NCI-H1092 (cell line): ENCODE measurements around the gene CAPN8.
A peak's percentile ranks its signal among the peaks of the same experiment; 100 is the strongest.

Experiments used
- DNase-seq: peaks from one replicate; lab custom pipeline; 2025; lab: John Stamatoyannopoulos, UW

CAPN8 gene

DNA sequence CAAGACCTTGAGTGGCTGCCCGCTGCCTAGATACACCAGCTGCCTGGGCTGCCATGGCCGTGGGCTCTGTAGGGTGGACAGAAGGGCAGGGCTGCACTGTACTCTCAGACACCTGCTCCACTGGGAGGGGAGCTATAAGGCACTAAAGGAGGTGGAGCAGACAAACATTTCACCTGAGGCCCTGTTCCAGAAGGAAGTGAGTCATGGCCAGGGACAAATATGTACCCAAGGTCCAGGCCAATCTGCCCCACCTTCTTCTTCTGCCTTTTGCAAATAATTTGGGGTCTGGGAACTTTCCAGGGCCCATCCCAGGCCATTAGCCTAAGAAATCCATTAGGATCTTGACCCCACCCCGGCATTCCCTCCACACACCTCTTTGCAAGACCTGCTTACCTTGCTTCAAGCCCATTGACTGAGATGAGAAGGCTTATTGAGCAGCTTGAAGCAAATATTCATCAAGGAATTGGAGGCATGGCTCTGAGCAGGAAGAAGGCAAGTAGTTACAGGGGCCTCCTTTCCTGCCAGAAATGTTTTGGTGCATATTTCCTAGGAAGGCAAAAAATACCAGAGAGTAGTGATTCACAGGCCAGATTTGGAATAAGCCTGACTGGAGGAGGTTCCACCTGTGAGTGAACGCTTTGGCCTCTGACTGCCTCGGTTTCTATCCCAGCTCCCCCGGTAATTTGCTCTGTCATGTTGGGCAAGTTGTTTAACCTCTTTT, at the start of gene CAPN8:
Gene CAPN8, minus strand, starts transcription at position 110 of the 721 bp plus-strand sequence. Its CDS starts 55 bp downstream, at position 55.
- DNase-seq: no peak

DNA sequence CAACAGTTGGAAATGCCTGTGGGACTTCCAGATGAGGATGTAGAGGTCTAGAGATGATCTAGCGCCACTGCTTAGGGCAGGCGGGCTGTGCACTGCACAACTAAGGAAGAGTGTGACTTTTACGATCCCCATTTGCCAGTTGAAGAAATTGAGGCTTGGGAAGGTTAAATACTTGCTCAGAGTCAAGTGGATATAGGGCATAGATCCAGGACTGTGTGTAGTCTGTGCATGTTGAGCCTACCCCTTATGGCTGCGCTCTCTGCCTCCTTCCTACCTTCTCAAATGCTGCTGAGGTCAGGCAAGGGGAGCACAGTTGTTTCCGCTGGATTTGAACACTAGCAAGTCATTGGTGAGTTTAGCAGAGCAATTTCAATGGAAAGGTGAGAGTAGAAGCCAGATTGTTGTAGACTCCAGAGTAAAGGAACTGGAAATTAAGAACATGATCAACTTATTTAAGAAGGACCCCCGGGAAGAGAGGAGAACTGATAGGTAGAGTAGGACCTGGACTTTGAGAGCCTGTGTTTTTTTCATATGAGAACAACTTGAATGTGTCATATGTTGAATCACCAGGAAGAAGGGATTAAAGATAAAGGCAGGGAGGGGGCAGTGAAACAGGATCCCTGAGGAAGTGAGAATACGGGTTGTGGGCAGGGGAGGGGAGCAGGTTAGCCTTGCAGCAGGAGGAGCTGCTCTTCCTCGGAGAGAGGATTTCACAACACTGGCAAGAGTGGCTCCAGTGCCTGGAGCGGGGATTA, 49.5 kb upstream of the CAPN8 start:
- DNase-seq: no peak

DNA sequence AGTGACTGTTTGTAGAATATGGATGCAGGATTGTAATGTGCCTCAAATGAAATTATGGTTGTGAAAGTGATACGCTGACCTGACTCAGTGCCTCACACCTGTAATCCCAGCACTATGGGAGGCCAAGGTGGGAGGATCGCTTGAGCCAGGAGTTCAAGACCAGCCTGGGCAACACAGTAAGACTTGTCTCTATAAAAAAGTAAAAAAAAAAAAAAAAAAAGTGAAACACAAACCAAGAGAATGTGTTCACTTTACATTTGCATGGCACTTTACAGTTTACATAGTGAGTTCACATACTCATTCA, 48.9 kb upstream of the CAPN8 start:
- DNase-seq: no peak

DNA sequence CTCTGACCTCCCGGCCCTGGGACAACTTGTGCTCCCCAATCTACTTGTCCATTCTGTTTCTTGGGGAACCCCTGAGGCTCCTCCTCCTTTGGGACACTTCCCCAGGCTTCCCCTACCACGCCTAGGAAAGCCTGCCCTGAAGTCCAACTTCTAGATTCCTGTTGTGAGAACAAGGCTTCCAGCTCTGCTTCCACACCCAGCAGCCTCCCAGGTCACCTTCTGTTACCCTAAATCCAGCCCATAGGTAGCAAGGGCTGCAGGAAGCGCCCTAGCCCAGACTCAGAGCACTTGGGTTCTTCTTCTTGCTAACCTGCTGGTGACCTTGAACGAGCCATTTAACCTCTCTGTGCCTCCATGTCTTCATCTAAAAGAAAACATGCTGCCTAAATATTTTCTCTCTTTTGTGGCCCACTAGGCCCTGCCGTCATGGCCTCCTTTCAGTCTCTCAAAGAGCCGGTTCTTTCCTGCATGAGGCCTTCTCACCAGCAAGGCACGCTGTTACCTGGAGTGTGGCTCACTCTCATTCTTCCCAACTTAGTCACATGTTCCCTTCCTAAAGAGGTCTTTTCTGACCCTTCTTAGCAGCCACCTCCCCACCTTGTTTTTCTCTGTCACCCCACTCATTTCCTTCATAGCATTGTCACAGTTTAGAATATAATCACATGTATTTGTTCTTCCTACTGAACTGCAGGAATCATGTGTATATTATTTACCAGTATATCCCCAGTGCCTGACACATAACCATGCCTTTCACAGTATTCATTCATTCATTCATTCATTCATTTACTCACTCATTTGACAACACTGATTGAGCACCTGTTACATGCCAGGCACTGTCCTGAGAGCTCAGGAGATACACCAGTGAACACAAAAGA, 48.3 kb upstream of the CAPN8 start:
- no peak for DNase-seq

DNA sequence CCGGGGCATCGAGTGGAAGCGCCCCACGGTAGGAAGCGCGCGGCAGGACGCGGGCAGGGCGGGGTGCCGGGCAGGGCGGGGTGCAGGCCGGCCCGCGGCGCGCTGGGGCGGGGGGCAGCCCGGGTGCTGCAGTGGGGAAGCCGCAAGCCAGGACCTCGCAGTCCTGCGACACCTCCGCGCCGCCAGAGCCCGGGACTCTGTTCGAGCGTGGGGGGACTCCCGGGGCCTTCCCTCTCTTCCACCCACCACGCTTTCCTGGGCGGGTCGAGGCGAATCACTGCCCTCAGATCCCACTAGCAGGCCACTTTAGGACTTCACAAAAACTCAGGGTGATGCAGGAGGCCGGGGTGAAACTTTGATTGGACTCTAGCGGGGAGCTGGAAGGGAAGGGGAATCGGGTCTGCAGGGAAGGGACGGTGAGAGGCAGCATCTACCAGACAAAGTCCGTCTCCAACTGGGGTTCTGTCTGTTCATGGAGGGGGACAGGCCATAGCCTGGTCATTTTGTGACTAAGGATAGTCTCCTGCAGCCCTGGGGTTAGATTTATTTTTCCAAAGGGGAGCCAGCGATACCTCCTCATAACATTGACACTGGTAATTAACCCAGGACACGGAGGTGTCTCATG, 47.5 kb upstream of the CAPN8 start:
- DNase-seq: no peak

DNA sequence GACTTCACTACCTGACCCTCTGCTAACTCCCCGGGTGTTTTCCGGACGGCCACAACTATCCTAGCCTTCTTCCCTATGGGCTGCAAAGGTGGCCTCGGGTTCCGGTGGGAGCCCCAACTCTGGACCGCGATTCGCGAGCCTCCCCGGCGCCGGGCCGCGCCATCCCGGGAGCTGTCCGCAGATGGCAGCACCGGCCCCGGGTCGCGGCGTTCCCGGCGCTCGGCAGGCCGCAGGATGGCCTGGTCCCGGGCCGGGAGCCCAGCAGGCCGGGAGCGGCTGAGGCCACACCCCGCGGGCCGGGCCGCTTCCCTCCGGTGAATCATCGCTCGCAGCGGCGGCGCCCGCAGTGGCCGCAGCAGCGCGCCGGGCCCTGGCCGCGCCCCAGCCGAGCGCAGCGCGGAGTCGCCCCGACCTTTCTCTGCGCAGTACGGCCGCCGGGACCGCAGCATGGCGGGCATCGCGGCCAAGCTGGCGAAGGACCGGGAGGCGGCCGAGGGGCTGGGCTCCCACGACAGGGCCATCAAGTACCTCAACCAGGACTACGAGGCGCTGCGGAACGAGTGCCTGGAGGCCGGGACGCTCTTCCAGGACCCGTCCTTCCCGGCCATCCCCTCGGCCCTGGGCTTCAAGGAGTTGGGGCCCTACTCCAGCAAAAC, 46.8 kb upstream of the CAPN8 start, which contains the start of gene CAPN2:
Gene CAPN2, plus strand, starts transcription at position 346 of the 656 bp plus-strand sequence. Its CDS starts 102 bp downstream, at position 448.
- DNase-seq: peak; percentile 50

DNA sequence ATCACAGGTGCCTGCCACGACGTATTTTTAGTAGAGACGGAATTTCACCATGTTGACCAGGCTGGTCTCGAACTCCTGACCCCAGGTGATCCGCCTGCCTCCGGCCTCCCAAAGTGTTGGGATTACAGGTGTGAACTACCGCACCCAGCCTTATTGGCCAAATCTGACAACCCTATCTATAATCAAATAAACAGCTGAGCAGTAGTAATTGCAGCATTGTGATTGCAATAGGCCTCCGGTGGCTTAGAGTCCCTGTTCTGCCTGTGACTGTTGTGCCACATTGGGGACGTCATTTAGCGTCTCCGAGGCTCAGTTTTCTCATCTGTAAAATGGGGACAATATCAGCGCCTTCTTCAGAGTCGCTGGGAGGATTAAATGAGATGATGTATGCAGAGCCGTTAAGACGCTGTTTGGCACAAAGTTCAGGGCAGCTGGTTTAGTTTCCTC, 46.3 kb upstream of the CAPN8 start:
- DNase-seq: no peak

DNA sequence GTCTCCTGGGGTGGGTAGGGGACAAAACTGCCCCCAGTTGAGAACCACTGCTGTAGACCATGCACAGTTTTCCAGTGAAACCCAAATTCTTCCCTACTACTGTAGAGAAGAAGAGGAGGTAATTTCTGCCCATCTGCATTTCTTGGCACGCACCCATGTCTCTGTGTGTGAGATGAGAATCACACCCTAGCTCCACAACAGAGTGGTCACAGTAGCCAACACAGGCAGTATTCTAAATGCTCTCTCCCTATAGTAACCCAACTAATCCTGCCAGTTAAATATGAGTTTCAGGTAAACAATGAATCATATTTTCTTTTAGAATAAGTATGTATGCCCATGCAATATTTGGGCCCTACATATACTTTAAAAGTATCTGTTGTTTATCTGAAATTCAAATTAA, 45.7 kb upstream of the CAPN8 start:
- no peak for DNase-seq

DNA sequence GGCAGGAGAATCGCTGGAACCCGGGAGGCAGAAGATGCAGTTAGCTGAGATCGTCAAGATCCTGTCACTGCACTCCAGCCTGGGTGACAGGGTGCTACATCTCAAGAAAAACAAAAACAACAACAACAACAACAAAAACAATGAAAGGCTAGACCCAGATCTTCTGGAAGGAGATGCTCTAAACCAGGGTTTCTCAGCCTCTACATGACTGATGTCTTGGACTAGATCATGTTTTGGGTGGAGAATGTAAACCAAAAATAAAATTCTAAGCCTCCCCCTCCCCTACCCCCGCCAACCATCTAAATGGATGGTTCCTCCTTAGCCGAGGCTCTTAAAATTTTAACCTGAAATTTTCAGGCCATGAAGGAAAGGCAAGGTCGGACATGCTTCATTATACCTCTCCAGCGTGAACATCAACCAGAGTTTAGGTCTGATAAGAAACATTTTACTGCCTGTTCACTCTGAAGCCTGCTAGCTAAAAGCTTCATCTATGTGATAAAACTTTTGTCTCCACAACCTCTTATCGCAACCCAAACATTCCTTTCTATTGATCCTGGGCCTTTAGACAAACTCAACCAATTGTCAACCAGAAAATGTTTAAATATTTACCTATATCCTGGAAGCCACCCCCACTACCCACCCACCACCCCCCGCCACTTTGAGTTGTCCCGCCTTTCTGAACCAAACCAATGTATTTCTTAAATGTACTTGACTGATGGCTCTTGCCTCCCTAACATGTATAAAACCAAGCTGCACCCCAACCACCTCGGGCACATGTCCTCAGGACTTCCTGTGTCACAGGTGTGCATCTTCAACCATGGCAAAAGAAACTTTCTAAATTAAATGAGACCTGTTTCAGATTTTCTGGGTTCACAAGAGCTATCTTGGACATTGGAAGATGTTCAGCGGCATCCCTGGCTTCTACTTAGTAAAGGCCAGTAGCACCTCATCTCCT, 45.0 kb upstream of the CAPN8 start:
- DNase-seq: no peak

DNA sequence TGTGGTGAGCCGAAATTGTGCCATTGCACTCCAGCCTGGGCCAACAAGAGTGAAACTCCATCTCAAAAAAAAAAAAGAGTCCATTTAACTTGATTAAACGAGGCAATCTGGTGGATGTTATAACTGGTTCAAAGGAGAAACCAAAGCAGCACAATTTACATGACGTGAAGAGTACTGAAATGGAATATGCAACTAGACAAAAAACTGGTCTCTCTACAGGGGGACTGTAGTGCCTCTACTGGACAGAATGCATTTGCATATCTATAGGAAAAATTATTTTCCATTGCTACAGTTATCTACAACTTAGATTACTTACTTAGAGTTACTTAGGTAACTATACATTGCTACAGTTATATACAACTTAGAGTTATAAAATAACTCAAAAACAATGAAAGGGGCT, 44.1 kb upstream of the CAPN8 start:
- no peak for DNase-seq

DNA sequence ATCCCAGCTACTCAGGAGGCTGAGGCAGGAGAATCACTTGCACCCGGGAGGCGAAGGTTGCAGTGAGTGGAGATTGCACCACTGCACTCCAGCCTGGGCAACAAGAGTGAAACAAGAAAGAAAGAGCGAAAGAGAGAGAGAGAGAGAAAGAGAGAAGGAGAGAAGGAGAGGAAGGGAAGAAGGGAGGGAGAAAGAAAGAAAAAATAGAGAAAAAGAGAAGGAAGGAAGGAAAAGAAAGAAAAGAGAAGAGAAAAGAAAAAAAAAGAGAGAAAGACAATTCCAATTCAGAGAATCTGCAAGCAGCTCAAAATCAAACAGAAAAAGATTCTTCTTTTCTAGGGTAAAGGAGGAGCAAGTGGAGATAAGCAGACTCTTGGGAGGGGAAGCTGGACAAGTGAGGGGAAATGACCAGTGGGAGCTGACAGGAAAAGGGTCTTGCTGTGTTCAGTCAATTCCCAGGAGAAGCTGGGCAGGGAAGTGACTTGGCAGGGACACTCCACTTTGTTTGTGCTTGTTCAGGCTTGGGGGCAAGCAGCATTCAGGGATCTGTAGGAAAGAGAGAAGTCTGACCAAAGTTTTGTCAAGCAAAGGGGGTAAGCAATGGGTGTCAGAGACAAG, 43.3 kb upstream of the CAPN8 start:
- DNase-seq: no peak

DNA sequence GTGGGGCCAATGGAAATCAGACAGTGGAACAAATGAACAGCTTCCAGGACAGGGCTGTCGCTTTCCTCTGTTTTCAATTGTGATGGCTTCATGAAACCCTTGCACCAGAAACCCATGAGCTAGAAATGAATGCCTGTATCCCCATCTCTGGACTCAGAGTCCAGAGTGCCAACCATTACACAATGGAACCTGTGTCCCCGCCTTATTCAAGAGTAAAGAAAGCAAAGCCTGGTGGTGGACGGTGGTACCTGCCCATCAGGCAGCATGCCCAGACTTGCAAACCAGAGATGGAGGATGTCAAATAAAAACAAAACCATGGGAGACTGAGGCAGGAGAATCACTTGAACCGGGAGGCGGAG, 42.5 kb upstream of the CAPN8 start:
- peak; percentile 31 for DNase-seq

DNA sequence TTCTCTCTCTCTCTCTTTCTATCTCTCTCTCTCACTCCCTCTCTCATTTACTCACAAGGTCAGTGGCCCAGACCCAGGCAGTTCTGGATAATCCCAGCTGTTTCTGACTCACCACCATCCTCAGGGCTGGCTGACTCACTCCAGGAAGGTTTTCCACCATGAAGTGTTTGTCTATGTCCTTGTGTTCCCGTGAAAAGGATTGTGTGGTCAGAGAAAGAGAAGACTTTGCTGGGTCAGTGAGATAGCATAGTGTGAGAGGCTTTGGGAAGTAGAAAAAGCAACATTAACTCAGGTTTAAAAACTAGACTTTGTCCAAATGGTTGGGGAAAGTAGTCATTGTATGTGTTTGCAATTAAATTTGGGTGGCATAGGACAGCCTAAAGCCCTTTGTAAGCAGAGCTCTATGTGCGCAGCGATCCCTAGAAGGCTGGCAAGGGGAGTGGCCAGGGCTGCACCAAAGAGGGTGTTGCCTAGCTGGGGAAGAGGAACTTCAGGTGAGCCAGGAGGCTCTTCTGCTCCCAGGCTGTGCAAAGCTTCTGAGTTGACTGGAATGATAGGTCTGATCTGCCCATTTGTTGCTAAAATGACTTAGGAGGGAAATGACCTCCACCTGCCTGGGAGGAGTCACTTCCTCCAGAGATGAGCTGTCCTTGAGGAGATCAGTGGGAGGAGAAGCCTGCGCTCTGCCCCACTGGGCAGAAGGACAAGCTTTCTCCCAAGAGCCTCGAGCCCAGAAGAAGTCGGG, 41.9 kb upstream of the CAPN8 start:
- peak; percentile 77 for DNase-seq

DNA sequence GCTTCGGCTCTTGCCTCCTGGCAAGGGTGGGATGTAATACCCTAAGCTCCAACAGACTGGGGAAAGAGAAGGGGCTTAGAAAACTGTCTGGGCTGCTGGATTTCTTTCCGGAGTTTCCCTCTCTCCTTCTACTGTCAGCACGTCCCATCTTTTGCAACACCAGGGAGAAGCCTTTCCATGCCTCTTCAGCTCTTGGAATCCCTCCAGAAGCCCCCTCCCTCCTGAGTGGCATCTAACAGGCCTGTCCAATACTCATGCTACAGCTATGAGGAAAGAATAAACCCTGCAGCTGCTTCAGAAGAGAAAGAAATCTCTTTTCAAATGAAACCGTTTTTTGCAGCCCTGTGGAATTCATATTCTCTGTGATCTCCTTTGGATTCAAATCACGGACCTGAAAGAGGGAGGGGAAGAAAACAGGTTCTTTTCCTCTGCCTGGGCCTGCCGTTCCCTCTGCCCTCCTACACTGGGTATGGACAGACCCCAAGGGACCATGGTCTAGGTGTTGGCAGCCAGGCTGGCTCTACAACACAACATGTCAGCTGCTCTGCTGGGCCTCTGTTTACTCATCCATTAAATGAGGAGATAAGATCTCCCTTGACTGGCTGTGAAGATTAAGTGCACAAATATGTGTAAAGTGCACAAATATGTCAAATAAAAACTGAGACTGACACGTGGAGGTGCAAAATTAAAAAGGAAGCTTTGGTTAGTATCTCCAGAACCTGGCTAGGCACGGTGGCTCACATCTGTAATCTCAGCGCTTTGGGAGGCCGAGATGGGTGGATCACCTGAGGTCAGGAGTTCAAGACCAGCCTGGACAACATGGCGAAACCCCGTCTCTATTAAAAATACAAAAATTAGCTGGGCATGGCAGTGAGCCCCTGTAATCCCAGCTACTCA, 40.8 kb upstream of the CAPN8 start:
- peak; percentile 82 for DNase-seq

DNA sequence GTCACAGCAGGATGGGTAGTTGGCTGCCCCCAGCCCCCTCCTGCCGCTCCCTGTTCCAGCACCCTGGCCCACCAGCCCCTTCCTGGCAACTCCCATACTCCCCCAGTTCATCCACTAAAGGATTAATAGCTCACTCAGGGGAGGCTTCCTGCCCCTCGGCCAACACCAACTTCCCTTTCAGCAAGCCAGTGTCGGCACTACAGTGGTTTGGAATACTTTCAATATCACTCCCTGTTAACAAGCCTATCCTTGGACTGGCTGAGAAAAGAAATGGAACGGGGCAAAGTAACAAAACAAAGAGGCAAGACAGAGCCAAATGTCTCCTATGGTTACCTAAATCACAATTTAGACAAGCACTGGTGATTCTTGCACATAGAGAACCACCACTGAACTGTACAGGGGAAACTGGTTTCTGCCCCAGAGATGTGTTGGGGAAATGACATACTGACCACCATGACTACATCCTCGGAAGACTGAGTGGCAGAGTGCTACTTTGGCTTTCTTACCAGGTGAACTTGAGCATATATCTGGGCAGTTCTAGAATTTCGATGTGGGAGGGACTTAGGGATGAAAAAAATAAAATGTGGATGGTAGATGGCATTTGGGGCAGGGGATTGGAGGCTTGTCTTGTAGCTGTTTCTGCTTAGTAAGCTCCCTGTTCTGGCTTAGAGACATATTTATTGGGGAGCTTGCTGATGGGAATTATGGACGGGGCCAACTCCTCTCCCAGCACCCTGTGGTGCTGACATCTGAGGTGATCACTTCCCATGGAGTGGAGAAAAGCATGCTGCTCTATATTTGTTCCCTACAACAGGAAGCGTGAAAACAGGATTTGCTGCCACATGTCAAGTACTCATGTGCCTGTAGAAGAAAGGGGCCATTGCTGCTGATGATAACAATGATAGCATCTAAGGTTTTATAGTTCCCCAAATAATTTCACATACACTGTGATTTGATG, 39.7 kb upstream of the CAPN8 start:
- no peak for DNase-seq

DNA sequence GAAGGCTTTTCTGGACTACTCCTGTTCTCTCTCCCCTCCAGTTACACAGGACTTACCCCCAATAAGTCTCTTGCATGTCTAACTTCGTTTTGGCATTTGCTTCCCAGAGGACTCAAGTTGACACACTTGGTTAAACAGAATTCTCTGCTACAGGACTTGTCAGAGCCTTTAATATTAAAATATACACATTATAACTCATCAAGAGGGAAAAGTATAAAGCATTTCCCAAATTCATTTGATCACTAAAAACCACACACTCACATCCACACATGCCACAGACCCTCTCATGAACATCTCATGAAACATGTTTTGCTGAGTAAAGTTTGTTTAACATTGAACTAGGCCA, 38.1 kb upstream of the CAPN8 start:
- no peak for DNase-seq
